ENCODE results near the gene CASD1.

GRCh38 chr7:94486216-94486615 is 23.4 kb upstream of the CASD1 start:
- TF ChIP-seq, protein P1, sequence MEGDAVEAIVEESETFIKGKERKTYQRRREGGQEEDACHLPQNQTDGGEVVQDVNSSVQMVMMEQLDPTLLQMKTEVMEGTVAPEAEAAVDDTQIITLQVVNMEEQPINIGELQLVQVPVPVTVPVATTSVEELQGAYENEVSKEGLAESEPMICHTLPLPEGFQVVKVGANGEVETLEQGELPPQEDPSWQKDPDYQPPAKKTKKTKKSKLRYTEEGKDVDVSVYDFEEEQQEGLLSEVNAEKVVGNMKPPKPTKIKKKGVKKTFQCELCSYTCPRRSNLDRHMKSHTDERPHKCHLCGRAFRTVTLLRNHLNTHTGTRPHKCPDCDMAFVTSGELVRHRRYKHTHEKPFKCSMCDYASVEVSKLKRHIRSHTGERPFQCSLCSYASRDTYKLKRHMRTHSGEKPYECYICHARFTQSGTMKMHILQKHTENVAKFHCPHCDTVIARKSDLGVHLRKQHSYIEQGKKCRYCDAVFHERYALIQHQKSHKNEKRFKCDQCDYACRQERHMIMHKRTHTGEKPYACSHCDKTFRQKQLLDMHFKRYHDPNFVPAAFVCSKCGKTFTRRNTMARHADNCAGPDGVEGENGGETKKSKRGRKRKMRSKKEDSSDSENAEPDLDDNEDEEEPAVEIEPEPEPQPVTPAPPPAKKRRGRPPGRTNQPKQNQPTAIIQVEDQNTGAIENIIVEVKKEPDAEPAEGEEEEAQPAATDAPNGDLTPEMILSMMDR (conservative IDR thresholded peaks at IDR 0.05; ENCODE audit: low read depth, low read length) = no peak
- no peak for TF ChIP-seq POLR2A (IDR thresholded peaks at IDR 0.05; ENCODE audit: low read depth, low read length)
- TF ChIP-seq, protein P2, sequence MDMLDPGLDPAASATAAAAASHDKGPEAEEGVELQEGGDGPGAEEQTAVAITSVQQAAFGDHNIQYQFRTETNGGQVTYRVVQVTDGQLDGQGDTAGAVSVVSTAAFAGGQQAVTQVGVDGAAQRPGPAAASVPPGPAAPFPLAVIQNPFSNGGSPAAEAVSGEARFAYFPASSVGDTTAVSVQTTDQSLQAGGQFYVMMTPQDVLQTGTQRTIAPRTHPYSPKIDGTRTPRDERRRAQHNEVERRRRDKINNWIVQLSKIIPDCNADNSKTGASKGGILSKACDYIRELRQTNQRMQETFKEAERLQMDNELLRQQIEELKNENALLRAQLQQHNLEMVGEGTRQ (IDR thresholded peaks at IDR 0.05; ENCODE audit: low read depth, low read length) = no peak
- TF ChIP-seq BHLHE40 (IDR thresholded peaks at IDR 0.05; ENCODE audit: low read depth, low read length) = no peak
- no peak for TF ChIP-seq MXI1 (IDR thresholded peaks at IDR 0.05; ENCODE audit: borderline replicate concordance, low read depth, low read length)
- no peak for TF ChIP-seq CEBPB (IDR thresholded peaks at IDR 0.05; ENCODE audit: low read depth, low read length)
- TF ChIP-seq ELK1 (IDR thresholded peaks at IDR 0.05; ENCODE audit: borderline replicate concordance, low read depth, low read length) = no peak
- TF ChIP-seq MAZ (IDR thresholded peaks at IDR 0.05; ENCODE audit: borderline replicate concordance, low read depth, low read length) = no peak
- no peak for TF ChIP-seq RFX5 (IDR thresholded peaks at IDR 0.05; ENCODE audit: low read depth, low read length)
- TF ChIP-seq FOS (IDR thresholded peaks at IDR 0.05; ENCODE audit: low read depth, low read length) = no peak
- TF ChIP-seq RAD21 (IDR thresholded peaks at IDR 0.05; ENCODE audit: low read length) = no peak
- no peak for TF ChIP-seq CHD1 (IDR thresholded peaks at IDR 0.05; ENCODE audit: low read depth, low read length)
- no peak for TF ChIP-seq RCOR1 (IDR thresholded peaks at IDR 0.05; ENCODE audit: insufficient replicate concordance, low read length)
